Fibroblast of villous mesenchyme (primary cell): Measurements from ENCODE around the gene POLE. TPM values are rescaled to one million over a fixed set of nuclear protein-coding genes. Genes with fewer than 3 reads are reported as not detected.

ENCODE experiments used
- DNase-seq: peaks from one replicate; pipeline ENCODE4 v3.0.0-alpha.2; 2010; ENCODE audit warnings: low read depth
- H3K4me3 ChIP-seq: 2 replicates; pipeline ENCODE4 v1.5.1; 2011; ENCODE audit warnings: low read depth, mild to moderate bottlenecking, low read length
- total RNA-seq: library from RNA; depleted of rRNA; stranded (reverse); fragments of >200 nt; gene quantifications from 2 replicates; pipeline ENCODE4 v1.2.3, GENCODE V29; 2012
- TF ChIP-seq, protein P1 (sequence below): IDR thresholded peaks from 2 replicates; pipeline ENCODE4 v1.5.1; 2012; ENCODE audit warnings: low read depth, mild to moderate bottlenecking, low read length; ENCODE audit not compliant: insufficient read depth

POLE gene
- total RNA-seq, 1 donor = 26.3 TPM

DNA sequence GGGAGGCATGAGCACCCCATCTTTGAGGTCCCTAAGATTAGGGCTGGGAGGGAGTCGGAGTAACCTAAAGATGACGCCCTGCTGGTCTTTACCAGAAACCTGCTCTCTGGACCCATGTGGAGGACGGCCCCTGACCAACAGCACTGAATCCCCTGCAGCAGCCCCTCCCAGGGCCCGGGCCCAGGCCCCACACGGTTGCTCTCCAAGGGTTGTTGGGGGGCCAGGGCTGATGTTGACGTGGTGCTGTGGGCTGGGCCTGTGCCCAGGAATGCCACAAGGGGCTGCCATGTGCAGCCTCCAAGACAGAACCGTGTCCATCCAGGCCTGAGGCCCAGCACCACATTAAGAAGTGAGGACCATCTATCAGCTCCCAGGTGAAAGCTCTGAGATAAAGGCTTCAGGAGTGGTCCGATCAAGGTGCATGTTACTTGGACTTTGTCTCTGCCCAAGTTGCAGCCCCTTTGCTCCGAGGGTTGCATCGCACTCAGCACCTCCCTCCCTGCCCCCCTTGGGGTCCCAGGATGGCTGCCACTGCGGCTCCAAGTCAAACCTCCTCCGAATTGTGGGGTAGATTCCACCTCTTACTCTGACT lies 106.3 kb downstream of the POLE start:
- TF ChIP-seq, protein P1, sequence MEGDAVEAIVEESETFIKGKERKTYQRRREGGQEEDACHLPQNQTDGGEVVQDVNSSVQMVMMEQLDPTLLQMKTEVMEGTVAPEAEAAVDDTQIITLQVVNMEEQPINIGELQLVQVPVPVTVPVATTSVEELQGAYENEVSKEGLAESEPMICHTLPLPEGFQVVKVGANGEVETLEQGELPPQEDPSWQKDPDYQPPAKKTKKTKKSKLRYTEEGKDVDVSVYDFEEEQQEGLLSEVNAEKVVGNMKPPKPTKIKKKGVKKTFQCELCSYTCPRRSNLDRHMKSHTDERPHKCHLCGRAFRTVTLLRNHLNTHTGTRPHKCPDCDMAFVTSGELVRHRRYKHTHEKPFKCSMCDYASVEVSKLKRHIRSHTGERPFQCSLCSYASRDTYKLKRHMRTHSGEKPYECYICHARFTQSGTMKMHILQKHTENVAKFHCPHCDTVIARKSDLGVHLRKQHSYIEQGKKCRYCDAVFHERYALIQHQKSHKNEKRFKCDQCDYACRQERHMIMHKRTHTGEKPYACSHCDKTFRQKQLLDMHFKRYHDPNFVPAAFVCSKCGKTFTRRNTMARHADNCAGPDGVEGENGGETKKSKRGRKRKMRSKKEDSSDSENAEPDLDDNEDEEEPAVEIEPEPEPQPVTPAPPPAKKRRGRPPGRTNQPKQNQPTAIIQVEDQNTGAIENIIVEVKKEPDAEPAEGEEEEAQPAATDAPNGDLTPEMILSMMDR = no peak
- H3K4me3 ChIP-seq = no peak overlapping the region
- DNase-seq = no peak

DNA sequence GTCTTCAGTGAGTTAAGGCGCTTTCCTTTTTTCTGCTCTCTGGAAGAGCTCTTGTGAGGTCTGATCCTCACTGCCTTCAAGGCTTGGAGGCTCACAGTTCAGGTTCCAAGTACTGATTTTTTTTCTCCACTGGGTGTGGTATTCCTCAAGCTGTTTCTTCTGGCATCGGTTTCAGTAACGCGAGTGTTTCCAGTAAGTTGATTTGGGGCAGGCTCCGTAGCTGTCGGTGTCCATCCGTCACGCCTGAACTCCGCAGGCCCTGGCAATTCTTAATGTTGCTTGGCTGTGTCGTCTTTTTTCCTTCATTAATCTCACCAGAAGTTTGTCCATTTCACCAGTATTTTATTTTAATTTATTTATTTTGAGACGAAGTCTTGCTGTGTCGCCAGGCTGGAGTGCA lies 107.4 kb downstream of the POLE start:
- DNase-seq = no peak
- no peak overlapping the region for H3K4me3 ChIP-seq
- TF ChIP-seq, protein P1 = no peak

DNA sequence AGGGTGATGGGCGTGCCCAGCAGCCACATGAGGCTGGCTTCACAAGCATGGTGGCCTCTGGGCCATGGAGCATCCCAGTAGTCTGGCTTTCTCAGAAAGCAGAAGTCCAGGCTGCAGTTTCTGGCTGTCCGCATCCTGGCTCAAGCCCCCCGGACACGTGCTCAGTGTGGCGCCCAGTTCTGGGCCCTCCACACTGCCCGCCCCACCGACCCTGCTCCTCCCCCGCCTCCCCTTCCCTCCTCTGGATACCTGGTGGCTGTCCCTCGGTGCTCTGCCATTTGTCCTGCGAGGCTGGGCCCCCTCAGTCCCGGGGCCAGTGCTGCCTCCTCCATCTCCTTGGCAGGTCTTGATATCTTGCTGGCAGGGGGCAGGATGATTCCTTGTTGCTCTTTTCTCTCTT lies 108.3 kb downstream of the POLE start:
- TF ChIP-seq, protein P1 = no peak
- no peak overlapping the region for H3K4me3 ChIP-seq
- no peak for DNase-seq

DNA sequence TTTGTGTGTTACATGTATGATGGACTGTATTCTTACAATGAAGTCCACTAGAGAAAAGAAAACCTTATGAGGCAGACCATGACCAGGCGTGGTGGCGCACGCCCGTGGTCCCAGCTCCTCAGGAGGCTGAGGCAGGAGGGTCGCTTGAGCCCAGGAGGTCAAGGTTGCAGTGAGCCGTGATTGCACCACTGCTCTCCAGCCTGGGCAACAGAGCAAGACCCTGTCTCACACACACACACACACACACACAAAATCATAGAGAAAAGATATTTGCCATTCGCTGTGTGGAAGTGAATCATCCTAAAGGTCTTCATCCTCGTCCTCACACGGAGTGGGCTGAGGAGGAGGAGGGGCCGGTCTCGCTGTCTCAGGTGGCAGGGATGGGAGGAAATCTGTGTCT lies 109.0 kb downstream of the POLE start:
- H3K4me3 ChIP-seq = no peak overlapping the region
- TF ChIP-seq, protein P1 = no peak
- DNase-seq = no peak

DNA sequence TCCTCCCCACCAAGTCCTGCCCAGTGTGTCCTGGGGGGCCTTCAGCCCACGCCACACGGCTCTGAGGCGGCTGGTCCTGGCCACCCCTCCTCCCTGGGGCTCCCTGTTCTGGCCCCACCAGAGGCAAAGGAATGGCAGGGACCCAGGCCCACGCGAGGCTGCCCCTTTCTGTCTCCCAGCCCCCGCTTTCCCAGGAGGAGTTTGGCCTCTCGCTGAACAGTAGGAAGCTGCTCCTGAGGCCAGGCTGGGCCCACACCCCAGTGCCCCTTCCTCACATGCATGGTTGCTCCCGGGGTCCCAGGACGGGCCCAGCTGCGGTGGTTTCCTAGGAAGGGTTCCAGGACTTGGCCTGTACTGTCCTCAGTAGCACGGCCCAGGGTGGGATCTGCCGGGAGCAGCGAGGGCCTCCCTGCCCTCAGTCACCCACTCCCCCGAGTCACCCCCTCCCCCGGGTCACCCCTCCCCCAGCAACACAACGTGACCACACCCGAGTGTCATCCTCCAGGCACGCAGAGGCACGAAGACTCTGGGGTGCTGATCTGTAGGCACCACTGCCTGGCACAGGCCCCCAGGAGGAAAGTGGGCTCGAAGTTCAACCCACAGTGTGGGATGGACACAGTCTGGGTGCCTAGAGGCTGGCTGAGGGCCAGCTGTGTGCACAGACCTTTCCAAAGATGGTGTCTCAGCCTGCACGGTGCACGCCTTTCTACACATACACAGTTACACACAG lies 109.8 kb downstream of the POLE start:
- TF ChIP-seq, protein P1 = no peak
- DNase-seq = no peak

DNA sequence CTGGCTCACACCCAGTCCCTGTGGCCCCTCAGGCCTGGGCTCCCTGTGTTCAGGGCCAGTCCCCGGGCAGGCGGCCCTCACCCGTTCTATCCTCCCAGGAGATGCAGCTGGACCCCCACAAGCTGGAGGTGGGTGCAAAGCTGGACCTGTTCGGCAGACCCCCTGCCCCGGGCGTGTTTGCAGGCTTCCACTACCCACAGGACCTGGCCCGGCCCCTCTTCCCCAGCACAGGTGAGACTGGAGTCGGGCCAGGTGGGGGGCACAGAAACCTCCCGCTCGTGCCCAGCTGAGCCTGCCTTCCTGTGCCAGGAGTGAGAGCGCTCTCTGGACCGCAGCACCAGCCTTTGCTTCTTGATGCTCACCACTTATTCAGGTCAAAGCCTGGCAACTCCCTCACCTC lies 110.4 kb downstream of the POLE start:
- DNase-seq = no peak
- TF ChIP-seq, protein P1 = no peak
- H3K4me3 ChIP-seq = no peak overlapping the region

More for the DNA sequence above, 109.8 kb downstream of the POLE start:
- no peak overlapping the region for H3K4me3 ChIP-seq
